Posterior cingulate gyrus (tissue), 11 donors: Measurements from ENCODE around the gene TBC1D3C.
"Not testable (repeated sequence)": the region's sequence is repeated elsewhere in the genome, so short reads cannot be mapped to it uniquely, and the experiment has no call there.

ENCODE experiments used
- DNase-seq, 10 donors: peaks; one replicate each; pipeline versions ENCODE4 v3.0.0 to v3.0.0-alpha.2; 2020 to 2021; ENCODE audit warnings: mixed read lengths in 3 of 10
- intact Hi-C: fragments of 100-400 bp; cut with DNase I; formaldehyde crosslinking; loops from one replicate; pipeline ENCODE4 v1.15.1; 2023

Gene TBC1D3C

GRCh38 chr17:38068534-38068933, at the start of gene TBC1D3C:
Gene TBC1D3C (minus strand): TSS chr17:38068634. CDS start chr17:38067066, 1,568 bp downstream.
- intact Hi-C loops, DNase-seq: not testable (repeated sequence)

GRCh38 chr17:38099262-38099661, 30.8 kb upstream of the TBC1D3C start:
- intact Hi-C loops, DNase-seq: not testable (repeated sequence)

GRCh38 chr17:38094059-38094694, 25.7 kb upstream of the TBC1D3C start:
- DNase-seq, result not testable (repeated sequence)

DNA sequence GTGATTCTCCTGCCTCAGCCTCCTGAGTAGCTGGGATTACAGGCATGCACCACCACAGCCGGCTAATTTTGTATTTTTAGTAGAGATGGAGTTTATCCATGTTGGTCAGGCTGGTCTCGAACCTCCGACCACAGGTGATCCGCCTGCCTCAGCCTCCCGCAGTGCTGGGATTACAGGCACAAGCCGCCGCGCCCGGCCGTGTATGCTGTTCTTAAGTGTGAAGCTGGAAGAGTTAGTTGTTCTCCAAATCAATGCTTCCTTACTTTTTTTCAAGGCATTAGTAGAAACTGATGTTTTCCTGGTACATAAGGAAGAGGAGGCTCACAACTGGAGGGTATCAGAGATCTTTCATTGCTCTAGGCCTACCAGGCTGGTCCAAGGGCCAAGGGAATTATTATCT, 19.7 kb upstream of the TBC1D3C start:
- intact Hi-C loops, result not testable (repeated sequence)
- peak in 5 of 10 donors; percentile 0 to 39 (median 9) for DNase-seq

More at GRCh38 chr17:38094059-38094694, 25.7 kb upstream of the TBC1D3C start:
- intact Hi-C loops, result not testable (repeated sequence)

DNA sequence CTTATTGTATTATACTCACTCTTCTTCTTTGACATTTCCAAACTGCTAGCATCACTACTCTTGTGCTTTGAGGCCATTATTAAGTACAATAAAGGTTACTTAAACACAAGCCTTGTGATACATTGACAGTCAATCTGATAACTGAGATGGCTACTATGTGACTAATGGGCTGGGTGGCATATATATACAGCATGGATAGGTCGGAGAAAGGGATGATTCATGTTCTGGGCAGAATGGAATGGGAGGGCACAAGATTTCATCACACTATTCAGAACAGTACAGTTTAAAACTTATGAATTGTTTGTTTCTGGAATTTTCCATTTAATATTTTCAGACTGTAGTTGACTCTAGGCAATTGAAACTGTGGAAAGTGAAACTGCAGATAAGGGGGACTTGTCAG, 18.9 kb upstream of the TBC1D3C start:
- intact Hi-C loops, result not testable (repeated sequence)

More for the DNA sequence above, 18.9 kb upstream of the TBC1D3C start:
- DNase-seq, result not testable (repeated sequence)
